Panc1 (cell line): ENCODE measurements around the gene SIKE1.

Experiments
- CTCF ChIP-seq: fragments of 450-650 bp; IDR thresholded peaks from 2 replicates; pipeline ENCODE4 v1.5.1; 2017; ENCODE audit warnings: mild to moderate bottlenecking
- REST ChIP-seq, 2 experiments: IDR thresholded peaks; 2 replicates each; pipeline ENCODE4 v1.6.1; 2011 to 2012; ENCODE audit warnings: low read depth in 2 of 2, control low read depth in 1 of 2, low read length in 1 of 2, mild to moderate bottlenecking in 1 of 2, moderate library complexity in 1 of 2; ENCODE audit not compliant: insufficient read depth in 1 of 2

- no peak for TF ChIP-seq CTCF
- no peak for TF ChIP-seq REST (IDR thresholded peaks at IDR 0.05; ENCODE audit: insufficient read depth in 1 of 2, low read depth in 2 of 2, low read length in 1 of 2)
These were observed 41.5 kb upstream of the SIKE1 start for GRCh38 chr1:114821978-114822377.
